K562 (cell line): ENCODE measurements around the gene STK16. TPM values are rescaled to one million over a fixed set of nuclear protein-coding genes. Genes with fewer than 3 reads are reported as not detected.

Source experiments
- CBFA2T3 ChIP-seq: fragments of 450-650 bp; IDR thresholded peaks from 2 replicates; pipeline ENCODE4 v1.6.1; 2017
- DMBX1 ChIP-seq: fragments of 250-450 bp; sonication (Bioruptor Pico); IDR thresholded peaks from 2 replicates; pipeline ENCODE4 v1.8.0; 2022; ENCODE audit warnings: inconsistent platforms, mild to moderate bottlenecking, moderate library complexity, borderline replicate concordance
- ETV5 ChIP-seq: sonication (generic); formaldehyde crosslinking; IDR thresholded peaks from 2 replicates; pipeline ENCODE4 v1.4.0; 2020; ENCODE audit warnings: low read depth, mild to moderate bottlenecking, missing genetic modification reagents
- FOXP1 ChIP-seq: sonication (generic); formaldehyde crosslinking; IDR thresholded peaks from 2 replicates; pipeline ENCODE4 v1.8.0; 2022; ENCODE audit warnings: mild to moderate bottlenecking, missing genetic modification reagents
- GATAD2A ChIP-seq: fragments of 450-650 bp; IDR thresholded peaks from 2 replicates; pipeline ENCODE4 v1.6.1; 2017
- HNRNPL ChIP-seq: fragments of 200-400 bp; formaldehyde crosslinking; IDR thresholded peaks from 2 replicates; pipeline ENCODE4 v1.6.1; 2017; ENCODE audit warnings: low read depth, mild to moderate bottlenecking, low read length
- KDM5B ChIP-seq: fragments of 200-600 bp; sonication (generic); IDR thresholded peaks from 2 replicates; pipeline ENCODE4 v1.6.1; 2012; ENCODE audit warnings: low read depth, mild to moderate bottlenecking, moderate library complexity, low read length, control low read depth, inconsistent platforms; ENCODE audit not compliant: insufficient replicate concordance
- KLF16 ChIP-seq: IDR thresholded peaks from 2 replicates; pipeline ENCODE4 v1.6.1; 2016; ENCODE audit warnings: antibody characterized with exemption
- MIER1 ChIP-seq: fragments of 450-650 bp; IDR thresholded peaks from 2 replicates; pipeline ENCODE4 v1.6.1; 2016; ENCODE audit warnings: antibody characterized with exemption, mild to moderate bottlenecking, low read depth
- MTF1 ChIP-seq: fragments of 250-450 bp; sonication (Bioruptor Pico); IDR thresholded peaks from 2 replicates; pipeline ENCODE4 v1.9.0; 2021; ENCODE audit warnings: moderate library complexity, mild to moderate bottlenecking, inconsistent platforms, borderline replicate concordance
- NFE2 ChIP-seq: IDR thresholded peaks from 2 replicates; pipeline ENCODE4 v1.6.1; 2014; ENCODE audit warnings: antibody characterized with exemption, low read depth
- PML ChIP-seq: IDR thresholded peaks from 2 replicates; pipeline ENCODE4 v1.6.1; 2012; ENCODE audit warnings: low read length, inconsistent platforms
- RAD51 ChIP-seq: fragments of 450-650 bp; IDR thresholded peaks from 2 replicates; pipeline ENCODE4 v1.7.1; 2016; ENCODE audit warnings: low read depth, mild to moderate bottlenecking, borderline replicate concordance
- SRSF3 ChIP-seq: fragments of 200-400 bp; formaldehyde crosslinking; IDR thresholded peaks from 2 replicates; pipeline ENCODE4 v1.6.1; 2016; ENCODE audit warnings: mild to moderate bottlenecking, low read length, moderate library complexity; ENCODE audit not compliant: insufficient read depth
- WHSC1 ChIP-seq: IDR thresholded peaks from one replicate; pipeline ENCODE4 v1.6.1; 2012; ENCODE audit warnings: low read length, control low read depth, inconsistent platforms
- ZNF134 ChIP-seq: fragments of 250-450 bp; sonication (Bioruptor Pico); conservative IDR thresholded peaks from 2 replicates; pipeline ENCODE4 v1.4.0; 2020
- ZNF584 ChIP-seq: fragments of 200-800 bp; sonication (Bioruptor generic); IDR thresholded peaks from 2 replicates; pipeline ENCODE4 v1.6.1; 2016; ENCODE audit warnings: low read depth, mild to moderate bottlenecking, missing genetic modification characterization, missing compliant biosample characterization
- ZNF699 ChIP-seq: fragments of 250-450 bp; sonication (Bioruptor Pico); IDR thresholded peaks from 2 replicates; pipeline ENCODE4 v1.8.0; 2021; ENCODE audit warnings: mild to moderate bottlenecking, moderate library complexity; ENCODE audit not compliant: insufficient replicate concordance
- polyA plus RNA-seq, 8 experiments: library from polyadenylated mRNA; depleted of rRNA in 4 of 8; stranded (reverse) in 5 of 8; unstranded in 3 of 8; fragments of >200 nt; fragmentation: Nextera tagmentation in 2 of 8; fragmentation: Illumina TruSeq in 1 of 8; extraction: Ambion mirVana in 2 of 8; extraction: Trizol in 1 of 8; gene quantifications; 2 replicates each; pipeline versions ENCODE4 v1.2.1 to v1.2.3, GENCODE V29; 2011 to 2014; ENCODE audit warnings: inconsistent platforms in 1 of 8, missing spikeins in 1 of 8
- total RNA-seq, 7 experiments: library from RNA; depleted of rRNA in 6 of 7; stranded (reverse); fragments of >200 nt in 6 of 7; fragmentation: Illumina TruSeq in 2 of 7; extraction: Trizol in 2 of 7; gene quantifications; 2 replicates each; pipeline versions ENCODE4 v1.2.1 to v1.2.3, GENCODE V29; 2011 to 2021; ENCODE audit warnings: low replicate concordance in 1 of 7
- TF ChIP-seq, protein P1 (sequence below): fragments of 450-650 bp; IDR thresholded peaks from 2 replicates; pipeline ENCODE4 v1.6.1; 2014; ENCODE audit warnings: low read depth, mild to moderate bottlenecking, moderate library complexity, borderline replicate concordance
- TF ChIP-seq, protein P2 (sequence below), 2 experiments: IDR thresholded peaks; 2 replicates each; pipeline ENCODE4 v1.6.1; 2011; ENCODE audit warnings: borderline replicate concordance in 1 of 2, control low read depth in 1 of 2, low read depth in 1 of 2, low read length in 1 of 2, mild to moderate bottlenecking in 1 of 2, mixed read lengths in 1 of 2, moderate library complexity in 1 of 2; ENCODE audit not compliant: insufficient read depth in 1 of 2, insufficient read length in 1 of 2, poor library complexity in 1 of 2, severe bottlenecking in 1 of 2; ENCODE audit errors: extremely low read depth in 1 of 2
- TF ChIP-seq, protein P3 (sequence below): fragments of 200-800 bp; sonication (Bioruptor generic); IDR thresholded peaks from 2 replicates; pipeline ENCODE4 v1.6.1; 2016; ENCODE audit warnings: missing genetic modification characterization, missing compliant biosample characterization

The STK16 gene
- total and polyA plus RNA-seq, 9 of the 15 experiments (the other 6 are each of a cell fraction or from before 2014, with no cell fraction given), result 5.4 to 36.2 (median 17.8) TPM

DNA sequence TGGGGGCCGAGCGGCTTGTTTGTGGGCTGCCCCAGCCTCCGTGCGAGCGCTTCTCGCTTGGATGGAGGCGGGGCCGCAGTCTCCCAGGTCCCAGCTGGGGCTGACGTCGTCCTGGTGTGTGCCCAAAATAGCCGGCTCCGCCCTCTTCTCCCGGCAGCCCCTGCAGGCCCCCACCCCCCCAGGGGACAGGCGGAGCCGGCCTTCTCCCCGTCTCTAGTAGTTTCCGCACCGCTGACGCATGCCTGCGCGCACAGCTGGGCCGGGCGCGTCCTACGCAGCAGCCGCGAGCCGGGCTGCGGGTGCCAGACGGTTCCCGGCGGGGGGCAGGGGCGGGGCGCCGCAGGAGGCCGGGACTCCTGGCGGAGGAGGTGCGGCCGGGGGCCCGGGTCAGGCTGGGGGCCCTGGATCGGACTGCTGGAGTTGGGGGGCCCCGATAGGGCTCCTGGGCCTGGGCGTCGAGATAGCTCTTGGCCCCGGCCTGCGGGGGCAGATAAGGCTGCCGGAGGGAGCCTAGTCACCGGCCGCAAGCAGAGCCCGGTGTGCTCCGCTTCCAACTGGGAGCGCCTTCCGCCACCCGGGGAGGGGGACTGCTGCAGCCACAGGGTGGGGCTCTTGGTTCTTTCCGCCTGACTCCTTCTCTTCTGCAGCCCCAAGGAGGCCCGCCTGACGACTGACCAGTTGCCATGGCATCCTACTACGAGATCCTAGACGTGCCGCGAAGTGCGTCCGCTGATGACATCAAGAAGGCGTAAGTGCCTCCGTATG is 34.1 kb downstream of the STK16 start, which contains the start of gene DNAJB2 (continued):
- TF ChIP-seq, protein P1, sequence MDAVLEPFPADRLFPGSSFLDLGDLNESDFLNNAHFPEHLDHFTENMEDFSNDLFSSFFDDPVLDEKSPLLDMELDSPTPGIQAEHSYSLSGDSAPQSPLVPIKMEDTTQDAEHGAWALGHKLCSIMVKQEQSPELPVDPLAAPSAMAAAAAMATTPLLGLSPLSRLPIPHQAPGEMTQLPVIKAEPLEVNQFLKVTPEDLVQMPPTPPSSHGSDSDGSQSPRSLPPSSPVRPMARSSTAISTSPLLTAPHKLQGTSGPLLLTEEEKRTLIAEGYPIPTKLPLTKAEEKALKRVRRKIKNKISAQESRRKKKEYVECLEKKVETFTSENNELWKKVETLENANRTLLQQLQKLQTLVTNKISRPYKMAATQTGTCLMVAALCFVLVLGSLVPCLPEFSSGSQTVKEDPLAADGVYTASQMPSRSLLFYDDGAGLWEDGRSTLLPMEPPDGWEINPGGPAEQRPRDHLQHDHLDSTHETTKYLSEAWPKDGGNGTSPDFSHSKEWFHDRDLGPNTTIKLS, result peak; percentile 32; the same call in 1 of the 2 replicates
- TF ChIP-seq WHSC1 (no peak), FOXP1 (CRISPR knock-in tag) (peak; percentile 83; the same call in 1 of the 2 replicates), ZNF134 (CRISPR knock-in tag) (peak; percentile 45; the same call in 1 of the 2 replicates), GATAD2A (0 out of 2 replicates have a peak, but pooled peaks have one; percentile 43), ZNF584 (peak; percentile 98), NFE2 (peak; percentile 86), ETV5 (peak; percentile 81), KDM5B (peak; percentile 1), RAD51 (no peak), KLF16 (peak; percentile 98), SRSF3 (no peak), HNRNPL (no peak), CBFA2T3 (peak; percentile 99), PML (peak; percentile 96), MIER1 (no peak), DMBX1 (CRISPR knock-in tag) (peak; percentile 96), MTF1 (CRISPR knock-in tag) (no peak), ZNF699 (CRISPR knock-in tag) (no peak)
- TF ChIP-seq, protein P2, sequence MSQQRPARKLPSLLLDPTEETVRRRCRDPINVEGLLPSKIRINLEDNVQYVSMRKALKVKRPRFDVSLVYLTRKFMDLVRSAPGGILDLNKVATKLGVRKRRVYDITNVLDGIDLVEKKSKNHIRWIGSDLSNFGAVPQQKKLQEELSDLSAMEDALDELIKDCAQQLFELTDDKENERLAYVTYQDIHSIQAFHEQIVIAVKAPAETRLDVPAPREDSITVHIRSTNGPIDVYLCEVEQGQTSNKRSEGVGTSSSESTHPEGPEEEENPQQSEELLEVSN (IDR thresholded peaks at IDR 0.05; ENCODE audit: borderline replicate concordance in 1 of 2, extremely low read depth in 1 of 2, insufficient read depth in 1 of 2, insufficient read length in 1 of 2, low read depth in 1 of 2, low read length in 1 of 2, poor library complexity in 1 of 2, severe bottlenecking in 1 of 2), result peak; percentile 15 to 28
- TF ChIP-seq, protein P3, sequence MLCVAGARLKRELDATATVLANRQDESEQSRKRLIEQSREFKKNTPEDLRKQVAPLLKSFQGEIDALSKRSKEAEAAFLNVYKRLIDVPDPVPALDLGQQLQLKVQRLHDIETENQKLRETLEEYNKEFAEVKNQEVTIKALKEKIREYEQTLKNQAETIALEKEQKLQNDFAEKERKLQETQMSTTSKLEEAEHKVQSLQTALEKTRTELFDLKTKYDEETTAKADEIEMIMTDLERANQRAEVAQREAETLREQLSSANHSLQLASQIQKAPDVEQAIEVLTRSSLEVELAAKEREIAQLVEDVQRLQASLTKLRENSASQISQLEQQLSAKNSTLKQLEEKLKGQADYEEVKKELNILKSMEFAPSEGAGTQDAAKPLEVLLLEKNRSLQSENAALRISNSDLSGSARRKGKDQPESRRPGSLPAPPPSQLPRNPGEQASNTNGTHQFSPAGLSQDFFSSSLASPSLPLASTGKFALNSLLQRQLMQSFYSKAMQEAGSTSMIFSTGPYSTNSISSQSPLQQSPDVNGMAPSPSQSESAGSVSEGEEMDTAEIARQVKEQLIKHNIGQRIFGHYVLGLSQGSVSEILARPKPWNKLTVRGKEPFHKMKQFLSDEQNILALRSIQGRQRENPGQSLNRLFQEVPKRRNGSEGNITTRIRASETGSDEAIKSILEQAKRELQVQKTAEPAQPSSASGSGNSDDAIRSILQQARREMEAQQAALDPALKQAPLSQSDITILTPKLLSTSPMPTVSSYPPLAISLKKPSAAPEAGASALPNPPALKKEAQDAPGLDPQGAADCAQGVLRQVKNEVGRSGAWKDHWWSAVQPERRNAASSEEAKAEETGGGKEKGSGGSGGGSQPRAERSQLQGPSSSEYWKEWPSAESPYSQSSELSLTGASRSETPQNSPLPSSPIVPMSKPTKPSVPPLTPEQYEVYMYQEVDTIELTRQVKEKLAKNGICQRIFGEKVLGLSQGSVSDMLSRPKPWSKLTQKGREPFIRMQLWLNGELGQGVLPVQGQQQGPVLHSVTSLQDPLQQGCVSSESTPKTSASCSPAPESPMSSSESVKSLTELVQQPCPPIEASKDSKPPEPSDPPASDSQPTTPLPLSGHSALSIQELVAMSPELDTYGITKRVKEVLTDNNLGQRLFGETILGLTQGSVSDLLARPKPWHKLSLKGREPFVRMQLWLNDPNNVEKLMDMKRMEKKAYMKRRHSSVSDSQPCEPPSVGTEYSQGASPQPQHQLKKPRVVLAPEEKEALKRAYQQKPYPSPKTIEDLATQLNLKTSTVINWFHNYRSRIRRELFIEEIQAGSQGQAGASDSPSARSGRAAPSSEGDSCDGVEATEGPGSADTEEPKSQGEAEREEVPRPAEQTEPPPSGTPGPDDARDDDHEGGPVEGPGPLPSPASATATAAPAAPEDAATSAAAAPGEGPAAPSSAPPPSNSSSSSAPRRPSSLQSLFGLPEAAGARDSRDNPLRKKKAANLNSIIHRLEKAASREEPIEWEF (CRISPR knock-in tag), result peak; percentile 84; the same call in 1 of the 2 replicates
